DMS53 (cell line): ENCODE results near the gene MINPP1.

ENCODE experiments used
- DNase-seq: peaks from one replicate; lab custom pipeline; 2025; lab: John Stamatoyannopoulos, UW

Gene MINPP1

GRCh38 chr10:87519582-87519981 is 14.9 kb downstream of the MINPP1 start:
- no peak for DNase-seq

- DNase-seq: no peak
Observed at GRCh38 chr10:87523731-87524130, 19.0 kb downstream of the MINPP1 start.

GRCh38 chr10:87524296-87524695 is 19.6 kb downstream of the MINPP1 start:
- DNase-seq: no peak

GRCh38 chr10:87531908-87532622 is 27.4 kb downstream of the MINPP1 start:
- no peak for DNase-seq

- DNase-seq: no peak
Observed at GRCh38 chr10:87532696-87533095, 28.0 kb downstream of the MINPP1 start.

- no peak for DNase-seq
Observed at GRCh38 chr10:87534173-87534858, 29.6 kb downstream of the MINPP1 start.

- no peak for DNase-seq
Observed at GRCh38 chr10:87538092-87539015, 33.7 kb downstream of the MINPP1 start.

GRCh38 chr10:87541114-87541513 is 36.4 kb downstream of the MINPP1 start:
- DNase-seq: no peak

GRCh38 chr10:87544721-87545120 is 40.0 kb downstream of the MINPP1 start:
- no peak for DNase-seq

- no peak for DNase-seq
Observed at GRCh38 chr10:87545783-87546182, 41.1 kb downstream of the MINPP1 start.

GRCh38 chr10:87546210-87546609 is 41.5 kb downstream of the MINPP1 start:
- no peak for DNase-seq

- DNase-seq: no peak
Observed at GRCh38 chr10:87546971-87547413, 42.3 kb downstream of the MINPP1 start.

GRCh38 chr10:87547734-87548311 is 43.1 kb downstream of the MINPP1 start:
- no peak for DNase-seq

- no peak for DNase-seq
Observed at GRCh38 chr10:87550741-87551140, 46.0 kb downstream of the MINPP1 start.

GRCh38 chr10:87551326-87551725 is 46.6 kb downstream of the MINPP1 start:
- no peak for DNase-seq

GRCh38 chr10:87552248-87552929 is 47.7 kb downstream of the MINPP1 start:
- DNase-seq: no peak

GRCh38 chr10:87557409-87557808 is 52.7 kb downstream of the MINPP1 start:
- DNase-seq: no peak

GRCh38 chr10:87558333-87558732 is 53.6 kb downstream of the MINPP1 start:
- DNase-seq: no peak

- DNase-seq: no peak
Observed at GRCh38 chr10:87559392-87559791, 54.7 kb downstream of the MINPP1 start.

GRCh38 chr10:87560495-87561129 is 55.9 kb downstream of the MINPP1 start:
- no peak for DNase-seq

GRCh38 chr10:87562750-87563149 is 58.1 kb downstream of the MINPP1 start:
- DNase-seq: no peak
